ENCODE results near the gene RNU11. TPM values are rescaled to one million over a fixed set of nuclear protein-coding genes. Genes with fewer than 3 reads are reported as not detected.

Gene RNU11
- total RNA-seq, 2 experiments from 2014 or later, result not detected

DNA sequence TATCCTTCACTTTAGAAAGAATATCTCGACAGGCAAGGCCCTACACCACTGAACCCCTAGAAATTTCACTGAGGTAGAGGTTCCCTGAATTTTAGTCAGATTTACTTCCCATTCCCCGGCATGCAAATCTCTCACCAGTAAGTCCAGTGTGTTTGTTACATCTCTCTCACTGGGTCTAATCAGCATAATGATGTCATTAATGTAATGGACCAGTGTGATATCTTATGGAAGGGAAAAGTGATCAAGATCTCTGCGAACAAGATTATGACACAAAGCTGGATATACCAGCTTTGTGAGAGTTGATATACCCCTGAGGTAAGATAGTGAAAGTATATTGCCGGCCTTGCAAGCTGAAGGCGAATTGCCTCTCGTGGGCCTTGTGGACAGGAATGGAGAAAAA lies 7.9 kb downstream of the RNU11 start:
- DNase-seq (no peak), ATAC-seq (ENCODE audit: poor library complexity) (no peak)
- no peaks in the 10 kb centered on the region for H3K4me1 Mint-ChIP-seq (ENCODE audit: low read depth)
- POLR2A ChIA-PET, result interaction anchor here (2.0 kb wide), 1 partner anchor 12 kb away, joined by 5 read pairs; the partner anchor contains the start of gene GMEB1
- CTCF ChIA-PET, result no interaction called here
- TF ChIP-seq, protein P1, sequence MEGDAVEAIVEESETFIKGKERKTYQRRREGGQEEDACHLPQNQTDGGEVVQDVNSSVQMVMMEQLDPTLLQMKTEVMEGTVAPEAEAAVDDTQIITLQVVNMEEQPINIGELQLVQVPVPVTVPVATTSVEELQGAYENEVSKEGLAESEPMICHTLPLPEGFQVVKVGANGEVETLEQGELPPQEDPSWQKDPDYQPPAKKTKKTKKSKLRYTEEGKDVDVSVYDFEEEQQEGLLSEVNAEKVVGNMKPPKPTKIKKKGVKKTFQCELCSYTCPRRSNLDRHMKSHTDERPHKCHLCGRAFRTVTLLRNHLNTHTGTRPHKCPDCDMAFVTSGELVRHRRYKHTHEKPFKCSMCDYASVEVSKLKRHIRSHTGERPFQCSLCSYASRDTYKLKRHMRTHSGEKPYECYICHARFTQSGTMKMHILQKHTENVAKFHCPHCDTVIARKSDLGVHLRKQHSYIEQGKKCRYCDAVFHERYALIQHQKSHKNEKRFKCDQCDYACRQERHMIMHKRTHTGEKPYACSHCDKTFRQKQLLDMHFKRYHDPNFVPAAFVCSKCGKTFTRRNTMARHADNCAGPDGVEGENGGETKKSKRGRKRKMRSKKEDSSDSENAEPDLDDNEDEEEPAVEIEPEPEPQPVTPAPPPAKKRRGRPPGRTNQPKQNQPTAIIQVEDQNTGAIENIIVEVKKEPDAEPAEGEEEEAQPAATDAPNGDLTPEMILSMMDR (IDR thresholded peaks at IDR 0.05), result no peak
- Histone ChIP-seq H3K4me3 (ENCODE audit: low read length) (no peak overlapping the region), H3K27me3 (ENCODE audit: control insufficient read depth in 1 of 2, insufficient read depth in 2 of 2, low read length in 2 of 2) (no peaks in the 10 kb centered on the region), H3K9me3 (ENCODE audit: control insufficient read depth in 1 of 2, insufficient read depth in 1 of 2, low read length in 2 of 2) (no peaks in the 10 kb centered on the region), H3K36me3 (ENCODE audit: insufficient read depth, low read length) (no peaks in the 10 kb centered on the region), H3K4me1 (ENCODE audit: insufficient read depth, low read length) (peaks cover 3% of the 10 kb centered on the region), H3K27ac (ENCODE audit: low read depth in 1 of 2, low read length in 2 of 2) (no peak overlapping the region)
- no peaks in the 10 kb centered on the region for H3K27me3 Mint-ChIP-seq
- no peak overlapping the region for H3K4me3 Mint-ChIP-seq
- no peak overlapping the region for H3K27ac Mint-ChIP-seq
- H3K9me3 Mint-ChIP-seq, result no peaks in the 10 kb centered on the region
- intact Hi-C loops (cut with DNase I, micrococcal nuclease), result no loop called here
- no peaks in the 10 kb centered on the region for H3K36me3 Mint-ChIP-seq (ENCODE audit: low read depth)

GRCh38 chr1:28663871-28664470 lies 15.6 kb downstream of the RNU11 start:
- H3K36me3 Mint-ChIP-seq (ENCODE audit: low read depth), result peaks cover 6% of the 10 kb centered on the region
- intact Hi-C loops (cut with DNase I, micrococcal nuclease), result no loop called here
- Histone ChIP-seq H3K36me3 (ENCODE audit: insufficient read depth, low read length) (no peaks in the 10 kb centered on the region), H3K4me3 (ENCODE audit: low read length) (no peak overlapping the region), H3K9me3 (ENCODE audit: control insufficient read depth in 1 of 2, insufficient read depth in 1 of 2, low read length in 2 of 2) (no peaks in the 10 kb centered on the region), H3K4me1 (ENCODE audit: insufficient read depth, low read length) (peaks cover 18% of the 10 kb centered on the region), H3K27ac (ENCODE audit: low read depth in 1 of 2, low read length in 2 of 2) (no peak overlapping the region), H3K27me3 (ENCODE audit: control insufficient read depth in 1 of 2, insufficient read depth in 2 of 2, low read length in 2 of 2) (no peaks in the 10 kb centered on the region)
- ATAC-seq (ENCODE audit: poor library complexity), result no peak
- H3K27ac Mint-ChIP-seq, result peak overlapping the region; percentile 63
- H3K27me3 Mint-ChIP-seq, result no peaks in the 10 kb centered on the region
- no peaks in the 10 kb centered on the region for H3K9me3 Mint-ChIP-seq
- POLR2A ChIA-PET, result interaction anchor here (0.7 to 1.4 kb wide), 2 partner anchors 15 to 21 kb away, joined by 4 to 7 read pairs; partner anchors contain the start of genes RNU11 and TAF12
- CTCF ChIA-PET, result interaction anchor here (0.6 to 0.7 kb wide), 2 partner anchors 27 to 87 kb away, joined by 3 read pairs; no protein-coding TSS in a partner anchor
- peak overlapping the region; percentile 54 for H3K4me3 Mint-ChIP-seq
- no peak for DNase-seq
- peaks cover 12% of the 10 kb centered on the region for H3K4me1 Mint-ChIP-seq (ENCODE audit: low read depth)
- TF ChIP-seq, protein P1 (IDR thresholded peaks at IDR 0.05), result no peak

DNA sequence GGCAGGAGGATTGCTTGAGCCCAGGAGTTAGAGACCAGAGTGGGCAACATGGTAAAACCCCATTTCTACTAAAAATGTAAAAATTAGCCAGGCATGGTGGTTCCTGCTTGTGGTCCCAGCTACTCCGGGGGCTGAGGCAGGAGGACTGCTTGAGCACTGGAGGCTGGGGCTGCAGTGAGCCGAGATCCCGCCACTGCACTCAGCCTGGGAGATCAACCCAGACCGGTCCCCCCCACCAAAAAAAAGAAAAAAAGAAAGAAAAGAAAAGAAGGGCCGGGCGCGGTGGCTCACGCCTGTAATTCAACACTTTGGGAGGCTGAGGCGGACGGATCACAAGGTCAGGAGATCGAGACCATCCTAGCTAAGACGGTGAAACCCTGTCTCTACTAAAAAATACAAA lies 18.4 kb downstream of the RNU11 start:
- H3K27ac ChIP-seq (ENCODE audit: low read depth in 1 of 2, low read length in 2 of 2), result no peak overlapping the region
- DNase-seq, result no peak
- H3K27me3 ChIP-seq (ENCODE audit: control insufficient read depth in 1 of 2, insufficient read depth in 2 of 2, low read length in 2 of 2), result no peaks in the 10 kb centered on the region
- Mint-ChIP-seq H3K4me1 (ENCODE audit: low read depth) (peaks cover 24% of the 10 kb centered on the region), H3K4me3 (no peak overlapping the region), H3K27ac (peak overlapping the region; percentile 33), H3K36me3 (ENCODE audit: low read depth) (peaks cover 13% of the 10 kb centered on the region), H3K9me3 (no peaks in the 10 kb centered on the region), H3K27me3 (no peaks in the 10 kb centered on the region)
- H3K4me3 ChIP-seq (ENCODE audit: low read length), result no peak overlapping the region
- CTCF ChIA-PET, result interaction anchor here (5.5 kb wide), 1 partner anchor 70 kb away, joined by 33 read pairs; the partner anchor contains the start of gene YTHDF2
- H3K9me3 ChIP-seq (ENCODE audit: control insufficient read depth in 1 of 2, insufficient read depth in 1 of 2, low read length in 2 of 2), result no peaks in the 10 kb centered on the region
- peaks cover 2% of the 10 kb centered on the region for H3K36me3 ChIP-seq (ENCODE audit: insufficient read depth, low read length)
- no peak for ATAC-seq (ENCODE audit: poor library complexity)
- TF ChIP-seq, protein P1 (IDR thresholded peaks at IDR 0.05), result no peak
- H3K4me1 ChIP-seq (ENCODE audit: insufficient read depth, low read length), result peaks cover 35% of the 10 kb centered on the region
- POLR2A ChIA-PET, result interaction anchor here (2.4 to 7.2 kb wide), 5 partner anchors 19 to 338 kb away, joined by 5 to 198 read pairs (median 71); partner anchors contain the start of genes MED18, RNU11, TAF12 and YTHDF2
- intact Hi-C loops (cut with DNase I, micrococcal nuclease), result loop anchor here in 1 of 2 experiments (1.0 kb wide), 1 partner anchor 70 kb away; no protein-coding TSS in a partner anchor
